ENCODE results near the gene CBR4.
"Not testable (repeated sequence)": the region's sequence is repeated elsewhere in the genome, so short reads cannot be mapped to it uniquely, and the experiment has no call there.

DNA sequence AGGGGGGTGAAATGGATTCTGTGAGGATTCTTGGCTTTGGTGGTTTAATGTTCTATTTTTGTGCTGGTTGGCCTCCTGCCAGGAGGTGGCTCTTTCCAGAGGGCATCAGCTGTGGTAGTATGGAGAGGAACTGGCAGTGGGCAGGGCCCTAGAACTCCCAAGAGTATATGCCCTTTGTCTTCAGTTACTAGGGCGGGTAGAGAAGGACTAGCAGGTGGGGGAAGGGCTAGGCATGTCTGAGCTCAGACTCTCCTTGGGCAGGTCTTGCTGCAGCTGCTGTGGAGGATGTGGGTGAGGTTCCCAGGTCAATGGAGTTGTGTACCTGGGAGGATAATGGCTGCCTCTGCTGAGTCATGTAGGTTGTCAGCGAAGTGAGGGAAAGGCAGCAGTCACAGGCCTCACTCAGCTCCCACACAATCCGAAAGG, 57.2 kb downstream of the CBR4 start:
- TF ChIP-seq, protein P1, sequence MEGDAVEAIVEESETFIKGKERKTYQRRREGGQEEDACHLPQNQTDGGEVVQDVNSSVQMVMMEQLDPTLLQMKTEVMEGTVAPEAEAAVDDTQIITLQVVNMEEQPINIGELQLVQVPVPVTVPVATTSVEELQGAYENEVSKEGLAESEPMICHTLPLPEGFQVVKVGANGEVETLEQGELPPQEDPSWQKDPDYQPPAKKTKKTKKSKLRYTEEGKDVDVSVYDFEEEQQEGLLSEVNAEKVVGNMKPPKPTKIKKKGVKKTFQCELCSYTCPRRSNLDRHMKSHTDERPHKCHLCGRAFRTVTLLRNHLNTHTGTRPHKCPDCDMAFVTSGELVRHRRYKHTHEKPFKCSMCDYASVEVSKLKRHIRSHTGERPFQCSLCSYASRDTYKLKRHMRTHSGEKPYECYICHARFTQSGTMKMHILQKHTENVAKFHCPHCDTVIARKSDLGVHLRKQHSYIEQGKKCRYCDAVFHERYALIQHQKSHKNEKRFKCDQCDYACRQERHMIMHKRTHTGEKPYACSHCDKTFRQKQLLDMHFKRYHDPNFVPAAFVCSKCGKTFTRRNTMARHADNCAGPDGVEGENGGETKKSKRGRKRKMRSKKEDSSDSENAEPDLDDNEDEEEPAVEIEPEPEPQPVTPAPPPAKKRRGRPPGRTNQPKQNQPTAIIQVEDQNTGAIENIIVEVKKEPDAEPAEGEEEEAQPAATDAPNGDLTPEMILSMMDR (conservative IDR thresholded peaks at IDR 0.05; ENCODE audit: low read depth, low read length): not testable (repeated sequence)
- TF ChIP-seq EZH2phosphoT487 (IDR thresholded peaks at IDR 0.05; ENCODE audit: borderline replicate concordance, low read length): not testable (repeated sequence)

All from PC-3 (cell line).